ENCODE data around the gene PRTG. TPM values are rescaled to one million over a fixed set of nuclear protein-coding genes. Genes with fewer than 3 reads are reported as not detected.
"Not testable (repeated sequence)": the region's sequence is repeated elsewhere in the genome, so short reads cannot be mapped to it uniquely, and the experiment has no call there.

Gene PRTG
- polyA plus RNA-seq, 1 of the 3 experiments (the other 2 are of a cell fraction), result 3.0 TPM

GRCh38 chr15:55734641-55735040 is 8.3 kb downstream of the PRTG start:
- 0 out of 4 replicates have a peak overlapping the region, but pooled peaks of 1 of the 2 experiments have one; percentile 16 for H3K27ac ChIP-seq (ENCODE audit: low read depth in 2 of 2, low read length in 1 of 2)
- no peak overlapping the region for H3K4me2 ChIP-seq
- ChIA-PET CTCF (interaction anchor here (0.7 to 1.1 kb wide), 3 partner anchors 68 to 111 kb away, joined by 3 to 4 read pairs (median 4); no protein-coding TSS in a partner anchor), POLR2A (no interaction called here)
- no peaks in the 10 kb centered on the region for H3K9me2 ChIP-seq
- no peaks in the 10 kb centered on the region for H3K27me3 ChIP-seq (ENCODE audit: insufficient read depth)
- whole genome bisulfite sequencing (ENCODE audit: low lambda C conversion rate), result 38% methylated on average over 2 of the region's 2 CpGs
- no peak for TF ChIP-seq YY1 (IDR thresholded peaks at IDR 0.05; ENCODE audit: low read depth)
- no peak for TF ChIP-seq RFX5 (IDR thresholded peaks at IDR 0.05; ENCODE audit: low read length)
- no peak for TF ChIP-seq REST (IDR thresholded peaks at IDR 0.05; ENCODE audit: low read depth, low read length)
- TF ChIP-seq TAF1 (IDR thresholded peaks at IDR 0.05; ENCODE audit: borderline replicate concordance, low read depth, low read length), result no peak
- TF ChIP-seq NFIC (IDR thresholded peaks at IDR 0.05; ENCODE audit: borderline replicate concordance), result no peak
- no peak for TF ChIP-seq ZBTB33 (IDR thresholded peaks at IDR 0.05; ENCODE audit: borderline replicate concordance, low read depth)
- no peak for TF ChIP-seq USF1 (IDR thresholded peaks at IDR 0.05; ENCODE audit: borderline replicate concordance, low read depth)
- no peak for TF ChIP-seq RCOR1 (IDR thresholded peaks at IDR 0.05; ENCODE audit: low read length)
- peaks cover 3 to 5% of the 10 kb centered on the region in 2 experiments for H3K36me3 ChIP-seq (replicated peaks in 1 of 2; ENCODE audit: control insufficient read depth in 1 of 2, insufficient read depth in 2 of 2, low read length in 1 of 2)
- peaks cover 15% of the 10 kb centered on the region for H3F3A ChIP-seq (replicated peaks; ENCODE audit: insufficient read depth)
- no peak for DNase-seq
- H3K9ac ChIP-seq, result peak overlapping the region; percentile 3; the same call in 1 of the 2 replicates
- no peaks in the 10 kb centered on the region for H3K9me3 ChIP-seq
- no peak overlapping the region for H2AFZ ChIP-seq (ENCODE audit: low read depth)
- no peaks in the 10 kb centered on the region for H4K20me1 ChIP-seq (ENCODE audit: insufficient read depth)
- H3K79me2 ChIP-seq (ENCODE audit: insufficient read depth), result peaks cover 10% of the 10 kb centered on the region
- peaks cover 16 to 18% of the 10 kb centered on the region in 2 experiments for H3K4me1 ChIP-seq (ENCODE audit: control insufficient read depth in 1 of 2, insufficient read depth in 2 of 2, low read depth in 1 of 2, low read length in 1 of 2)
- H3K4me3 ChIP-seq (ENCODE audit: low read depth in 2 of 2, low read length in 1 of 2), result no peak overlapping the region

- CTCF ChIA-PET; H3K9me2 ChIP-seq; H3K4me2 ChIP-seq; H3K9ac ChIP-seq; H3K4me3 ChIP-seq (ENCODE audit: low read depth in 2 of 2, low read length in 1 of 2); H3K9me3 ChIP-seq; H3K79me2 ChIP-seq (ENCODE audit: insufficient read depth); H3K36me3 ChIP-seq (replicated peaks in 1 of 2; ENCODE audit: control insufficient read depth in 1 of 2, insufficient read depth in 2 of 2, low read length in 1 of 2); POLR2A ChIA-PET; H4K20me1 ChIP-seq (ENCODE audit: insufficient read depth); H3K27me3 ChIP-seq (ENCODE audit: insufficient read depth); DNase-seq; H2AFZ ChIP-seq (ENCODE audit: low read depth); H3K27ac ChIP-seq (ENCODE audit: low read depth in 2 of 2, low read length in 1 of 2): not testable (repeated sequence)
- peaks cover 18% of the 10 kb centered on the region for H3F3A ChIP-seq (replicated peaks; ENCODE audit: insufficient read depth)
- peaks cover 13 to 17% of the 10 kb centered on the region in 2 experiments for H3K4me1 ChIP-seq (ENCODE audit: control insufficient read depth in 1 of 2, insufficient read depth in 2 of 2, low read depth in 1 of 2, low read length in 1 of 2)
- WGBS (ENCODE audit: low lambda C conversion rate), result 96% methylated on average over 7 of the region's 7 CpGs
Measured at GRCh38 chr15:55733461-55733860, 9.5 kb downstream of the PRTG start.

Data from SK-N-SH (cell line).